ENCODE data around the gene PHLDA2. TPM values are rescaled to one million over a fixed set of nuclear protein-coding genes. Genes with fewer than 3 reads are reported as not detected.

The PHLDA2 gene
- total RNA-seq, 1 experiment from 2014 or later: 101 TPM

DNA sequence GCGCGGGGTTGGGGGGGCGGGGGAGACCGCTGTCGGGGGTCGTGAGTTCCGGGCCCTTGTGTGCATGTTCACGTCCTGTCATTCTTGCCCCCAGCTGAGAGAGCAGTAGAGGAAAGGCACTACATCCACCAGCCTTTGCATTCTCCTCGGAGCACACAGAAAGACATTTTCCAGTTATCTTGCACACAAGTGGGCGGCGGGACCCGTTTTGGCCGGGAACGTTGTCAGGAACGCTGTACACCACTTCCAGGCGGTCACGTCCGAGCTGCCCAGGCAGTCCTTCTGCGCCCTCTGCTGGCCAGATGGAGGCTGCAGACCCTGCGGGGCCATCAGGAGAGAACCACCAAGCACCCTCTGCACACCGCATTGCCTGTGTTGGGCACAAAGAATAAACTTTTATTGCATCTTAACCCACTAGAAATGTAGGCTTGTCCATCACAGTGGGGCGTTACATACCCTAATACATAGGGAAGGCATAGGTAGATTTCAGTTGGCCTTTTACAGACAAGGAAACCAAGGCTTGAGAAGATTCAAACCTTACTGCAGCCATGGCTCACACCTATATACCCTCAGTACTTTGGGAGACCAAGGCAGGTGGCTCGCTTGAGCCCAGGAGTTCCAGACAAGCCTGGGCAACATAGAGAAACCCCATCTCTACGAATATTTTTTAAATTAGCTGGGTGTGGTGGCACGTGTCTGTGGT lies 40.8 kb downstream of the PHLDA2 start:
- Histone ChIP-seq H3K9me2 (replicated peaks; ENCODE audit: low read length) (no peaks in the 10 kb centered on the region), H3K27ac (ENCODE audit: low read length) (no peak overlapping the region), H2AFZ (ENCODE audit: low read length) (no peak overlapping the region), H3K79me2 (ENCODE audit: low read length) (no peaks in the 10 kb centered on the region), H3K4me1 (ENCODE audit: insufficient read depth, low read length) (peaks cover 33% of the 10 kb centered on the region), H3F3A (ENCODE audit: low read length, unreplicated experiment) (no peaks in the 10 kb centered on the region), H3K4me3 (ENCODE audit: low read length) (no peak overlapping the region), H4K20me1 (ENCODE audit: low read length) (no peaks in the 10 kb centered on the region), H3K36me3 (ENCODE audit: low read depth, low read length) (no peaks in the 10 kb centered on the region), H3K27me3 (ENCODE audit: low read length) (no peaks in the 10 kb centered on the region), H3K9ac (ENCODE audit: low read length) (no peak overlapping the region), H3K9me3 (ENCODE audit: low read length) (no peaks in the 10 kb centered on the region), H3K4me2 (ENCODE audit: low read length) (0 out of 2 replicates have a peak overlapping the region, but pooled peaks have one; percentile 30)
- intact Hi-C loops (cut with micrococcal nuclease): loop anchor here (1.0 to 10.0 kb wide), 2 partner anchors 355 to 464 kb away; no protein-coding TSS in a partner anchor
- peak; percentile 48 for ATAC-seq
- no TSS peak for BruUV-seq (replicated peaks)
- TF ChIP-seq, protein P1, sequence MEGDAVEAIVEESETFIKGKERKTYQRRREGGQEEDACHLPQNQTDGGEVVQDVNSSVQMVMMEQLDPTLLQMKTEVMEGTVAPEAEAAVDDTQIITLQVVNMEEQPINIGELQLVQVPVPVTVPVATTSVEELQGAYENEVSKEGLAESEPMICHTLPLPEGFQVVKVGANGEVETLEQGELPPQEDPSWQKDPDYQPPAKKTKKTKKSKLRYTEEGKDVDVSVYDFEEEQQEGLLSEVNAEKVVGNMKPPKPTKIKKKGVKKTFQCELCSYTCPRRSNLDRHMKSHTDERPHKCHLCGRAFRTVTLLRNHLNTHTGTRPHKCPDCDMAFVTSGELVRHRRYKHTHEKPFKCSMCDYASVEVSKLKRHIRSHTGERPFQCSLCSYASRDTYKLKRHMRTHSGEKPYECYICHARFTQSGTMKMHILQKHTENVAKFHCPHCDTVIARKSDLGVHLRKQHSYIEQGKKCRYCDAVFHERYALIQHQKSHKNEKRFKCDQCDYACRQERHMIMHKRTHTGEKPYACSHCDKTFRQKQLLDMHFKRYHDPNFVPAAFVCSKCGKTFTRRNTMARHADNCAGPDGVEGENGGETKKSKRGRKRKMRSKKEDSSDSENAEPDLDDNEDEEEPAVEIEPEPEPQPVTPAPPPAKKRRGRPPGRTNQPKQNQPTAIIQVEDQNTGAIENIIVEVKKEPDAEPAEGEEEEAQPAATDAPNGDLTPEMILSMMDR (conservative IDR thresholded peaks at IDR 0.05; ENCODE audit: low read depth, low read length): peak; percentile 93
- TF ChIP-seq EZH2 (IDR thresholded peaks at IDR 0.05; ENCODE audit: low read length, unreplicated experiment) (no peak), EZH2phosphoT487 (IDR thresholded peaks at IDR 0.05; ENCODE audit: borderline replicate concordance, low read length) (no peak)
- POLR2A ChIA-PET (ENCODE audit: unreplicated experiment): interaction anchor here (0.5 kb wide), 1 partner anchor 73 kb away, joined by 4 read pairs; no protein-coding TSS in a partner anchor
- CTCF ChIA-PET: interaction anchor here (1.0 to 2.1 kb wide), 2 partner anchors 10 to 355 kb away, joined by 3 to 24 read pairs; no protein-coding TSS in a partner anchor
- peak; percentile 90 for DNase-seq

DNA sequence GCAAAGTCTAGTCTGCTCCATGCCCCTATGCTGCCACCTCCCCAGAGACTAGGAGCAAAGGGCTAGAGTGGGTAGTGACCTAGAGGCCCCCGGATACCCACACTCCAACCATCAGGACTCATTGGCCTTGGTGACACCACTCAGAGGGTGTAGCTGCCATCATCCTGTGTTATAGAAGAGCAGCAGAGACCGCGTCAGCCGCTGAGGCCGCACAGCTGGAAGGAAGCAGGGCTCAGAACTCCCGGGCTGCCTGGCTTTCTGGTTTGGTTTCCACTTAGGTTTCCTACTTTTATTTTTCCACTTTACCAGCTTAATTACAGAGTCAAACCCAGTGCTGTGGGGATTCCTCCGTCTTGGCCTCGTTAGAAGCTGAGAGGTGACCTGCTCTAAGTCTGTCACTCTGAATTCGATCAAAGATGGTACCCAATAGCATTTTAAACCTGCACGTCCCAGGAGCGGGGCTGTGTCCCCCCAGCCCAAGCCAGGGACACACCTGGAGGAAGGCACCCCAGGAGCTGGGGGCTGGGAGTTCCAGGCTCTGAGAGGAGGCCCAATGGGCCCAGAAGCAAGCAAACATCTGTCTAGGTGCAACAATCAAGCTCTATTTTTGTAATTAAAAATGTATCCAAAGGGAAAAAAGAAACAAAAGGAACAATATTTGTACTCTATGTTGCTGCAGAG lies 41.6 kb downstream of the PHLDA2 start:
- POLR2A ChIA-PET (ENCODE audit: unreplicated experiment): no interaction called here

More for the DNA sequence above, 41.6 kb downstream of the PHLDA2 start:
- no peaks in the 10 kb centered on the region for H3K9me2 ChIP-seq (replicated peaks; ENCODE audit: low read length)
- ATAC-seq (no peak), DNase-seq (no peak)
- TF ChIP-seq EZH2phosphoT487 (IDR thresholded peaks at IDR 0.05; ENCODE audit: borderline replicate concordance, low read length) (no peak), EZH2 (IDR thresholded peaks at IDR 0.05; ENCODE audit: low read length, unreplicated experiment) (no peak)
- TF ChIP-seq, protein P1 (conservative IDR thresholded peaks at IDR 0.05; ENCODE audit: low read depth, low read length): no peak
- H3F3A ChIP-seq (ENCODE audit: low read length, unreplicated experiment): no peaks in the 10 kb centered on the region
- H3K4me2 ChIP-seq (ENCODE audit: low read length): no peak overlapping the region
- no peak overlapping the region; the same call in 1 of the 2 replicates for H2AFZ ChIP-seq (ENCODE audit: low read length)
- no TSS peak for BruUV-seq (replicated peaks)
- H3K36me3 ChIP-seq (ENCODE audit: low read depth, low read length): no peaks in the 10 kb centered on the region
- intact Hi-C loops (cut with micrococcal nuclease): loop anchor here (1.0 to 10.0 kb wide), 2 partner anchors 354 to 463 kb away; no protein-coding TSS in a partner anchor
- H3K4me1 ChIP-seq (ENCODE audit: insufficient read depth, low read length): peaks cover 30% of the 10 kb centered on the region
- no peaks in the 10 kb centered on the region for H3K9me3 ChIP-seq (ENCODE audit: low read length)
- no peak overlapping the region for H3K4me3 ChIP-seq (ENCODE audit: low read length)
- H3K79me2 ChIP-seq (ENCODE audit: low read length): no peaks in the 10 kb centered on the region
- CTCF ChIA-PET: interaction anchor here (1.0 to 2.1 kb wide), 3 partner anchors 11 to 356 kb away, joined by 3 to 24 read pairs (median 4); no protein-coding TSS in a partner anchor
- H3K27ac ChIP-seq (ENCODE audit: low read length): no peak overlapping the region
- no peaks in the 10 kb centered on the region for H3K27me3 ChIP-seq (ENCODE audit: low read length)
- no peaks in the 10 kb centered on the region for H4K20me1 ChIP-seq (ENCODE audit: low read length)
- no peak overlapping the region for H3K9ac ChIP-seq (ENCODE audit: low read length)
